ENCODE measurements around the gene CDH23.

The CDH23 gene

GRCh38 chr10:71528371-71529206 lies 131.9 kb downstream of the CDH23 start:
- Histone ChIP-seq H3K36me3 (replicated peaks; ENCODE audit: insufficient read depth, low read length) (no peaks in the 10 kb centered on the region), H3K9ac (ENCODE audit: low read length) (no peak overlapping the region), H3K4me1 (ENCODE audit: low read length) (no peaks in the 10 kb centered on the region), H3K4me3 (ENCODE audit: low read length) (no peak overlapping the region), H3K27ac (ENCODE audit: low read length) (no peak overlapping the region), H3K79me2 (ENCODE audit: low read length) (no peaks in the 10 kb centered on the region), H3F3A (ENCODE audit: insufficient read depth, low read length) (no peaks in the 10 kb centered on the region), H2AFZ (ENCODE audit: low read length) (no peak overlapping the region), H3K4me2 (ENCODE audit: low read depth, low read length) (no peak overlapping the region), H3K9me3 (replicated peaks; ENCODE audit: insufficient read depth, low read length) (no peaks in the 10 kb centered on the region), H4K20me1 (ENCODE audit: insufficient read depth, low read length) (no peaks in the 10 kb centered on the region), H3K9me2 (replicated peaks; ENCODE audit: insufficient read depth, low read length) (no peaks in the 10 kb centered on the region), H3K27me3 (replicated peaks; ENCODE audit: insufficient read depth, low read length) (peaks cover 84% of the 10 kb centered on the region)
- TF ChIP-seq EZH2 (optimal IDR thresholded peaks at IDR 0.05; ENCODE audit: low read depth, low read length): no peak
- TF ChIP-seq EZH2phosphoT487 (IDR thresholded peaks at IDR 0.05; ENCODE audit: low read length): no peak
- TF ChIP-seq CTCF (IDR thresholded peaks at IDR 0.05; ENCODE audit: low read length): no peak
- no peak for DNase-seq

- Histone ChIP-seq H3K9me2 (replicated peaks; ENCODE audit: insufficient read depth, low read length) (no peaks in the 10 kb centered on the region), H3K9ac (ENCODE audit: low read length) (no peak overlapping the region), H3K36me3 (replicated peaks; ENCODE audit: insufficient read depth, low read length) (no peaks in the 10 kb centered on the region)
These were observed 132.6 kb downstream of the CDH23 start for GRCh38 chr10:71529207-71529827.

GRCh38 chr10:71530781-71531180 lies 134.1 kb downstream of the CDH23 start:
- Histone ChIP-seq H3K27ac (ENCODE audit: low read length) (no peak overlapping the region), H3K9ac (ENCODE audit: low read length) (no peak overlapping the region), H3K4me1 (ENCODE audit: low read length) (no peaks in the 10 kb centered on the region), H3F3A (ENCODE audit: insufficient read depth, low read length) (no peaks in the 10 kb centered on the region), H2AFZ (ENCODE audit: low read length) (no peak overlapping the region), H3K9me3 (replicated peaks; ENCODE audit: insufficient read depth, low read length) (no peaks in the 10 kb centered on the region), H3K27me3 (replicated peaks; ENCODE audit: insufficient read depth, low read length) (peaks cover 84% of the 10 kb centered on the region), H3K4me2 (ENCODE audit: low read depth, low read length) (no peak overlapping the region), H3K4me3 (ENCODE audit: low read length) (no peak overlapping the region), H3K36me3 (replicated peaks; ENCODE audit: insufficient read depth, low read length) (no peaks in the 10 kb centered on the region), H4K20me1 (ENCODE audit: insufficient read depth, low read length) (no peaks in the 10 kb centered on the region), H3K79me2 (ENCODE audit: low read length) (no peaks in the 10 kb centered on the region), H3K9me2 (replicated peaks; ENCODE audit: insufficient read depth, low read length) (no peaks in the 10 kb centered on the region)
- no peak for DNase-seq
- no peak for TF ChIP-seq EZH2phosphoT487 (IDR thresholded peaks at IDR 0.05; ENCODE audit: low read length)
- TF ChIP-seq EZH2 (optimal IDR thresholded peaks at IDR 0.05; ENCODE audit: low read depth, low read length): no peak
- no peak for TF ChIP-seq CTCF (IDR thresholded peaks at IDR 0.05; ENCODE audit: low read length)

More at GRCh38 chr10:71529207-71529827, 132.6 kb downstream of the CDH23 start:
- no peak for DNase-seq
- Histone ChIP-seq H3F3A (ENCODE audit: insufficient read depth, low read length) (no peaks in the 10 kb centered on the region), H3K4me2 (ENCODE audit: low read depth, low read length) (no peak overlapping the region), H3K4me1 (ENCODE audit: low read length) (no peaks in the 10 kb centered on the region), H3K79me2 (ENCODE audit: low read length) (no peaks in the 10 kb centered on the region), H3K27me3 (replicated peaks; ENCODE audit: insufficient read depth, low read length) (peaks cover 84% of the 10 kb centered on the region), H4K20me1 (ENCODE audit: insufficient read depth, low read length) (no peaks in the 10 kb centered on the region), H3K4me3 (ENCODE audit: low read length) (no peak overlapping the region), H3K27ac (ENCODE audit: low read length) (no peak overlapping the region), H2AFZ (ENCODE audit: low read length) (no peak overlapping the region), H3K9me3 (replicated peaks; ENCODE audit: insufficient read depth, low read length) (no peaks in the 10 kb centered on the region)
- TF ChIP-seq EZH2 (optimal IDR thresholded peaks at IDR 0.05; ENCODE audit: low read depth, low read length) (no peak), CTCF (IDR thresholded peaks at IDR 0.05; ENCODE audit: low read length) (no peak), EZH2phosphoT487 (IDR thresholded peaks at IDR 0.05; ENCODE audit: low read length) (no peak)

Data from MM.1S (cell line).